ENCODE data around the gene PRH1. TPM values are rescaled to one million over a fixed set of nuclear protein-coding genes. Genes with fewer than 3 reads are reported as not detected.

PRH1 gene
- total RNA-seq: 10 to 100 TPM; 11.0 to 12.7 TPM

GRCh38 chr12:10884086-10884725, at the start of gene PRH1:
Gene PRH1, minus strand, starts transcription at chr12:10884255. Its CDS starts 38 bp downstream, at chr12:10884217.
- Mint-ChIP-seq H3K36me3 (ENCODE audit: low read depth) (peaks cover 16% of the 10 kb centered on the region), H3K9me3 (ENCODE audit: low read depth) (no peaks in the 10 kb centered on the region), H3K4me3 (no peak within 1 kb of the TSS), H3K4me1 (no peaks in the 10 kb centered on the region), H3K27me3 (no peaks in the 10 kb centered on the region), H3K27ac (no peak within 1 kb of the TSS)
- no peak for ATAC-seq
- no peak for DNase-seq
- POLR2A ChIA-PET: interaction anchor here (0.5 kb wide), 1 partner anchor 176 kb away, joined by 6 read pairs; no protein-coding TSS in a partner anchor
- CTCF ChIA-PET: no interaction called here
- intact Hi-C loops (cut with DNase I, micrococcal nuclease): no loop called here

- H3K4me1 Mint-ChIP-seq: no peaks in the 10 kb centered on the region
- CTCF ChIA-PET: no interaction called here
- H3K27ac Mint-ChIP-seq: no peak within 1 kb of the TSS
- H3K4me3 Mint-ChIP-seq: no peak within 1 kb of the TSS
- H3K9me3 Mint-ChIP-seq (ENCODE audit: low read depth): no peaks in the 10 kb centered on the region
- POLR2A ChIA-PET: no interaction called here
- H3K36me3 Mint-ChIP-seq (ENCODE audit: low read depth): no peaks in the 10 kb centered on the region
- no peak for DNase-seq
- no peaks in the 10 kb centered on the region for H3K27me3 Mint-ChIP-seq
- intact Hi-C loops (cut with DNase I, micrococcal nuclease): no loop called here
- ATAC-seq: no peak
Measured at GRCh38 chr12:10928746-10929286, 44.8 kb upstream of the PRH1 start, which contains the start of gene PRH2. Gene PRH2, plus strand, starts transcription at chr12:10929236. Its CDS starts 38 bp downstream, at chr12:10929274.

GRCh38 chr12:10926269-10926668, 42.2 kb upstream of the PRH1 start:
- Mint-ChIP-seq H3K9me3 (ENCODE audit: low read depth) (no peaks in the 10 kb centered on the region), H3K27ac (no peak overlapping the region), H3K4me3 (no peak overlapping the region), H3K27me3 (no peaks in the 10 kb centered on the region), H3K4me1 (no peaks in the 10 kb centered on the region), H3K36me3 (ENCODE audit: low read depth) (no peaks in the 10 kb centered on the region)
- ATAC-seq (no peak), DNase-seq (no peak)
- intact Hi-C loops (cut with DNase I, micrococcal nuclease): no loop called here
- POLR2A ChIA-PET: no interaction called here
- CTCF ChIA-PET: interaction anchor here (0.6 to 0.8 kb wide), 2 partner anchors 276 to 562 kb away, joined by 3 read pairs; no protein-coding TSS in a partner anchor

- ChIA-PET CTCF (no interaction called here), POLR2A (no interaction called here)
- Mint-ChIP-seq H3K36me3 (ENCODE audit: low read depth) (no peaks in the 10 kb centered on the region), H3K4me1 (no peaks in the 10 kb centered on the region), H3K9me3 (ENCODE audit: low read depth) (no peaks in the 10 kb centered on the region), H3K27ac (no peak overlapping the region), H3K4me3 (no peak overlapping the region), H3K27me3 (no peaks in the 10 kb centered on the region)
- no peak for DNase-seq
- intact Hi-C loops (cut with DNase I, micrococcal nuclease): no loop called here
- no peak for ATAC-seq
Measured at GRCh38 chr12:10919809-10920208, 35.8 kb upstream of the PRH1 start.

GRCh38 chr12:10910380-10910779, 26.3 kb upstream of the PRH1 start:
- no peaks in the 10 kb centered on the region for H3K4me1 Mint-ChIP-seq
- no peak overlapping the region for H3K27ac Mint-ChIP-seq
- intact Hi-C loops (cut with DNase I, micrococcal nuclease): no loop called here
- DNase-seq (no peak), ATAC-seq (no peak)
- peaks cover 3% of the 10 kb centered on the region for H3K9me3 Mint-ChIP-seq (ENCODE audit: low read depth)
- POLR2A ChIA-PET: no interaction called here
- peaks cover 18% of the 10 kb centered on the region for H3K36me3 Mint-ChIP-seq (ENCODE audit: low read depth)
- no peaks in the 10 kb centered on the region for H3K27me3 Mint-ChIP-seq
- CTCF ChIA-PET: no interaction called here
- no peak overlapping the region for H3K4me3 Mint-ChIP-seq

GRCh38 chr12:10909462-10909861, 25.4 kb upstream of the PRH1 start, which contains the start of gene TAS2R13:
Gene TAS2R13, minus strand, starts transcription at chr12:10909562. Its CDS starts 264 bp downstream, at chr12:10909298.
- Mint-ChIP-seq H3K4me1 (no peaks in the 10 kb centered on the region), H3K27me3 (no peaks in the 10 kb centered on the region), H3K27ac (no peak within 1 kb of the TSS), H3K4me3 (no peak within 1 kb of the TSS), H3K9me3 (ENCODE audit: low read depth) (peaks cover 11% of the 10 kb centered on the region), H3K36me3 (ENCODE audit: low read depth) (peaks cover 25% of the 10 kb centered on the region)
- intact Hi-C loops (cut with DNase I, micrococcal nuclease): no loop called here
- ChIA-PET CTCF (no interaction called here), POLR2A (no interaction called here)
- DNase-seq (no peak), ATAC-seq (no peak)

- Mint-ChIP-seq H3K9me3 (ENCODE audit: low read depth) (peaks cover 30% of the 10 kb centered on the region), H3K27ac (no peak overlapping the region), H3K36me3 (ENCODE audit: low read depth) (peaks cover 43% of the 10 kb centered on the region), H3K4me3 (no peak overlapping the region), H3K4me1 (no peaks in the 10 kb centered on the region), H3K27me3 (no peaks in the 10 kb centered on the region)
- DNase-seq (no peak), ATAC-seq (no peak)
- ChIA-PET POLR2A (no interaction called here), CTCF (no interaction called here)
- intact Hi-C loops (cut with DNase I, micrococcal nuclease): no loop called here
Measured at GRCh38 chr12:10904686-10905085, 20.6 kb upstream of the PRH1 start.

GRCh38 chr12:10901427-10901826, 17.4 kb upstream of the PRH1 start:
- H3K27ac Mint-ChIP-seq: no peak overlapping the region

GRCh38 chr12:10900972-10901371, 16.9 kb upstream of the PRH1 start:
- ATAC-seq: no peak
- no peak overlapping the region for H3K27ac Mint-ChIP-seq
- POLR2A ChIA-PET: no interaction called here

More at GRCh38 chr12:10901427-10901826, 17.4 kb upstream of the PRH1 start:
- DNase-seq (no peak), ATAC-seq (no peak)
- Mint-ChIP-seq H3K27me3 (no peaks in the 10 kb centered on the region), H3K9me3 (ENCODE audit: low read depth) (peaks cover 31% of the 10 kb centered on the region), H3K36me3 (ENCODE audit: low read depth) (peaks cover 36% of the 10 kb centered on the region), H3K4me3 (no peak overlapping the region), H3K4me1 (no peaks in the 10 kb centered on the region)
- intact Hi-C loops (cut with DNase I, micrococcal nuclease): no loop called here
- ChIA-PET CTCF (no interaction called here), POLR2A (no interaction called here)

GRCh38 chr12:10900530-10900929, 16.5 kb upstream of the PRH1 start:
- ChIA-PET POLR2A (no interaction called here), CTCF (no interaction called here)
- Mint-ChIP-seq H3K4me1 (no peaks in the 10 kb centered on the region), H3K4me3 (no peak overlapping the region), H3K36me3 (ENCODE audit: low read depth) (peaks cover 33% of the 10 kb centered on the region), H3K27me3 (no peaks in the 10 kb centered on the region), H3K27ac (no peak overlapping the region), H3K9me3 (ENCODE audit: low read depth) (peaks cover 31% of the 10 kb centered on the region)
- ATAC-seq (no peak), DNase-seq (no peak)
- intact Hi-C loops (cut with DNase I, micrococcal nuclease): no loop called here

More at GRCh38 chr12:10900972-10901371, 16.9 kb upstream of the PRH1 start:
- no peaks in the 10 kb centered on the region for H3K27me3 Mint-ChIP-seq
- DNase-seq: no peak
- peaks cover 31% of the 10 kb centered on the region for H3K9me3 Mint-ChIP-seq (ENCODE audit: low read depth)
- intact Hi-C loops (cut with DNase I, micrococcal nuclease): no loop called here
- H3K4me1 Mint-ChIP-seq: no peaks in the 10 kb centered on the region
- CTCF ChIA-PET: no interaction called here
- H3K4me3 Mint-ChIP-seq: no peak overlapping the region
- peaks cover 36% of the 10 kb centered on the region for H3K36me3 Mint-ChIP-seq (ENCODE audit: low read depth)

GRCh38 chr12:10896854-10897253, 12.8 kb upstream of the PRH1 start:
- no peak overlapping the region for H3K4me3 Mint-ChIP-seq
- intact Hi-C loops (cut with DNase I, micrococcal nuclease): no loop called here
- no peak for DNase-seq
- no peaks in the 10 kb centered on the region for H3K27me3 Mint-ChIP-seq
- ChIA-PET POLR2A (no interaction called here), CTCF (no interaction called here)
- ATAC-seq: no peak
- H3K36me3 Mint-ChIP-seq (ENCODE audit: low read depth): peaks cover 17% of the 10 kb centered on the region
- H3K9me3 Mint-ChIP-seq (ENCODE audit: low read depth): peaks cover 4% of the 10 kb centered on the region
- H3K27ac Mint-ChIP-seq: no peak overlapping the region
- no peaks in the 10 kb centered on the region for H3K4me1 Mint-ChIP-seq

GRCh38 chr12:10891937-10892336, 7.9 kb upstream of the PRH1 start:
- POLR2A ChIA-PET: no interaction called here
- no peaks in the 10 kb centered on the region for H3K9me3 Mint-ChIP-seq (ENCODE audit: low read depth)
- intact Hi-C loops (cut with DNase I, micrococcal nuclease): no loop called here

More at GRCh38 chr12:10891937-10892336, 7.9 kb upstream of the PRH1 start:
- CTCF ChIA-PET: no interaction called here
- Mint-ChIP-seq H3K4me1 (no peaks in the 10 kb centered on the region), H3K36me3 (ENCODE audit: low read depth) (peaks cover 14% of the 10 kb centered on the region), H3K4me3 (no peak overlapping the region), H3K27me3 (no peaks in the 10 kb centered on the region), H3K27ac (no peak overlapping the region)
- DNase-seq: no peak
- ATAC-seq: no peak

All from activated CD4-positive, alpha-beta T cell treated with anti-CD3 and anti-CD28 coated beads for 36 hours (primary cell).